Stimulated activated CD8-positive, alpha-beta memory T cell treated with anti-CD3 and anti-CD28 coated beads, Interleukin-15, amount 100 ng/mL, for 1 hour (primary cell): ENCODE measurements around the gene SLC22A25.
"Not testable (repeated sequence)": the region's sequence is repeated elsewhere in the genome, so short reads cannot be mapped to it uniquely, and the experiment has no call there.

Experiments
- DNase-seq: peaks from one replicate; pipeline ENCODE4 v3.0.0-alpha.2; 2020; ENCODE audit warnings: low read depth

SLC22A25 gene

GRCh38 chr11:63235471-63236461 lies 7.6 kb downstream of the SLC22A25 start:
- not testable (repeated sequence) for DNase-seq

- DNase-seq: no peak
Observed at GRCh38 chr11:63229815-63230214, 13.6 kb downstream of the SLC22A25 start.

- DNase-seq: no peak
Observed at GRCh38 chr11:63227521-63228107, 15.8 kb downstream of the SLC22A25 start.

GRCh38 chr11:63226488-63227114 lies 16.8 kb downstream of the SLC22A25 start:
- DNase-seq: no peak

- DNase-seq: no peak
Observed at GRCh38 chr11:63214093-63214492, 29.3 kb downstream of the SLC22A25 start.

- no peak for DNase-seq
Observed at GRCh38 chr11:63212742-63213141, 30.7 kb downstream of the SLC22A25 start.

GRCh38 chr11:63210111-63210510 lies 33.3 kb downstream of the SLC22A25 start:
- no peak for DNase-seq
